Melanocyte of skin (primary cell): ENCODE measurements around the gene ADIPOR2. TPM values are rescaled to one million over a fixed set of nuclear protein-coding genes. Genes with fewer than 3 reads are reported as not detected.

Experiments
- small RNA-seq, 2 donors: library from RNA; depleted of rRNA; stranded (forward); fragments of <200 nt; gene quantifications; one replicate each; pipeline ENCODE3, GENCODE V24; 2012
- total RNA-seq, 2 donors: library from RNA; depleted of rRNA; stranded (reverse); fragments of >200 nt; gene quantifications; 2 replicates each; pipeline ENCODE4 v1.2.3, GENCODE V29; 2012

ADIPOR2 gene, protein sequence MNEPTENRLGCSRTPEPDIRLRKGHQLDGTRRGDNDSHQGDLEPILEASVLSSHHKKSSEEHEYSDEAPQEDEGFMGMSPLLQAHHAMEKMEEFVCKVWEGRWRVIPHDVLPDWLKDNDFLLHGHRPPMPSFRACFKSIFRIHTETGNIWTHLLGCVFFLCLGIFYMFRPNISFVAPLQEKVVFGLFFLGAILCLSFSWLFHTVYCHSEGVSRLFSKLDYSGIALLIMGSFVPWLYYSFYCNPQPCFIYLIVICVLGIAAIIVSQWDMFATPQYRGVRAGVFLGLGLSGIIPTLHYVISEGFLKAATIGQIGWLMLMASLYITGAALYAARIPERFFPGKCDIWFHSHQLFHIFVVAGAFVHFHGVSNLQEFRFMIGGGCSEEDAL
- total RNA-seq = 10 to 100 TPM; 42.3 to 58.9 TPM

GRCh38 chr12:1690578-1691122 lies at the start of gene ADIPOR2:
TSS of gene ADIPOR2 (plus strand) at chr12:1691070. CDS start at chr12:1754344, 63,274 bp downstream.

DNA sequence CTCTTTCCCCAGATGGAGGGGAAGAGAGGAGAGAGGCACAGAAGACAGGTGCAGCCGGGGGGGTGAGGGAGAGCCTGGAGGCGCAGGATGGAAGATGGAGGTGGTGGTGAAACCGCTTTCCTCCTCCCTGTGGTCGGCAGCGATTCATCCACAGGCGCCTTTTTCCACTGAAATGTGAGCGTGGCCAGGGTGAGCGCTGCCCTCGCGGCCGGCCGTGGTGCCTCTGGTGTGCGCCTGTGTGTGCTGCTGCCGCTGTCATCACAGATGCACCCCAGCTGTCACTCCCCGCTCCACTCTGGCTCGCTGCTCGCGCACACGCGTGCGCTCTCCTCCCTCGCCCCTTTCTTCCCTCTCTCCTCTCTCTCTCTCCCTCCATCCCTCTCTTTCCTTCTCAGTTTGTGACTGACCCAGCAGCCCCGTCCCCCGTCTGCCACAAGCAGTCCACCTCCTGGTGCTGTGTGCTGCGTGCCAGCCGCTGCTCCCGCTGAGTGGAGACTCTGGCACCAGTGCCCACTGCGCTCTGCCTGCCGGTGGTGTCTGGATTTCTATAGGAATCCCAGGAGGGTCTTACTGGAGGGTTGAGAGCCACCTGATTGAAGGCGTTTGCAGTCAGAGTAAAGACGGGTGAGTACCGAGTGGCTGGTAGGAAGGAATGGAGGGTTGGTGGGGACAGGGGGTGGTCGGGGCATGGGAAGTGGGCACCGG lies 129.5 kb downstream of the ADIPOR2 start, which contains the start of gene LRTM2:
Gene LRTM2 (plus strand): TSS at position 375 of the 705 bp plus-strand sequence. CDS start 7,584 bp downstream, outside the sequence.

Small RNAs within 50 kb of the gene (small RNA-seq; reads per million reads assigned to genes)
- gene MIR3649 = 0 reads per million in 2 donors

Other genes starting within 250 kb of the ADIPOR2 start
- 10 to 100 TPM; 15.5 to 16.0 TPM for gene FBXL14, start 96.5 kb upstream of the ADIPOR2 start, total RNA-seq
- gene WNT5B, start 61.8 kb upstream of the ADIPOR2 start, total RNA-seq = 1 to 10 TPM in 1 of 2 donors, under 1 TPM in 1; 0.33 to 1.4 TPM
- not detected for gene LRTM2, start 129.5 kb downstream of the ADIPOR2 start, total RNA-seq
- under 1 TPM; under 0.01 to 0.34 TPM for gene CACNA2D4, start 227.6 kb downstream of the ADIPOR2 start, total RNA-seq